Endodermal cell (in vitro differentiated cells): Measurements from ENCODE around the gene ZSWIM2. TPM values are rescaled to one million over a fixed set of nuclear protein-coding genes. Genes with fewer than 3 reads are reported as not detected.
"Not testable (repeated sequence)": the region's sequence is repeated elsewhere in the genome, so short reads cannot be mapped to it uniquely, and the experiment has no call there.

Experiments
- DNase-seq: peaks from one replicate; pipeline ENCODE4 v3.0.0-alpha.2; 2017
- H3K27ac ChIP-seq: 2 replicates; pipeline ENCODE4 v1.5.1; 2013; ENCODE audit warnings: mild to moderate bottlenecking, low read depth, low read length, moderate library complexity
- H3K27me3 ChIP-seq: 2 replicates; pipeline ENCODE4 v1.6.1; 2013; ENCODE audit warnings: mild to moderate bottlenecking, low read length, moderate library complexity; ENCODE audit not compliant: insufficient read depth, control insufficient read depth, poor library complexity, severe bottlenecking
- H3K36me3 ChIP-seq: 2 replicates; pipeline ENCODE4 v1.7.0; 2013; ENCODE audit warnings: mild to moderate bottlenecking, low read length, moderate library complexity; ENCODE audit not compliant: control insufficient read depth, insufficient read depth
- H3K4me1 ChIP-seq: one replicate; pipeline ENCODE4 v1.7.0; 2013; ENCODE audit warnings: low read length; ENCODE audit not compliant: control insufficient read depth, insufficient read depth
- H3K4me3 ChIP-seq: 2 replicates; pipeline ENCODE4 v1.5.1; 2013; ENCODE audit warnings: mild to moderate bottlenecking, low read length, moderate library complexity
- H3K9ac ChIP-seq: 2 replicates; pipeline ENCODE4 v1.6.1; 2013; ENCODE audit warnings: mild to moderate bottlenecking, low read length, moderate library complexity; ENCODE audit not compliant: poor library complexity, severe bottlenecking; ENCODE audit errors: extremely low read depth
- H3K9me3 ChIP-seq: 2 replicates; pipeline ENCODE4 v1.6.1; 2013; ENCODE audit warnings: mild to moderate bottlenecking, low read length, moderate library complexity; ENCODE audit not compliant: control insufficient read depth
- H3K27ac Mint-ChIP-seq: 2 replicates; pipeline ENCODE4 v1.8.0; 2020; ENCODE audit warnings: mixed read lengths
- H3K27me3 Mint-ChIP-seq: 2 replicates; pipeline ENCODE4 v1.8.0; 2021; ENCODE audit warnings: mild to moderate bottlenecking, mixed read lengths; ENCODE audit not compliant: insufficient read depth
- H3K36me3 Mint-ChIP-seq: 2 replicates; pipeline ENCODE4 v1.8.0; 2020; ENCODE audit warnings: low read depth, mixed read lengths
- H3K4me1 Mint-ChIP-seq: 2 replicates; pipeline ENCODE4 v1.8.0; 2020; ENCODE audit warnings: mixed read lengths
- H3K4me3 Mint-ChIP-seq: 2 replicates; pipeline ENCODE4 v1.8.0; 2020; ENCODE audit warnings: mild to moderate bottlenecking, moderate library complexity, mixed read lengths
- H3K9me3 Mint-ChIP-seq: 2 replicates; pipeline ENCODE4 v1.8.0; 2020; ENCODE audit warnings: mild to moderate bottlenecking, mixed read lengths
- WGBS, 2 experiments: methylation state at CpG; one replicate each; pipeline versions ENCODE4 v1.1.5 to v1.1.7; 2013; ENCODE audit warnings: missing lambda C conversion rate in 2 of 2, mixed read lengths in 1 of 2; ENCODE audit not compliant: insufficient coverage in 1 of 2, insufficient read length in 1 of 2; 5-methylcytosine and 5-hydroxymethylcytosine counted together
- total RNA-seq, 2 donors: library from RNA; stranded (reverse); fragmentation: NEBNext Ultra II Directional in 1 of 2; extraction: Animal tissue kit (Norgen Biotek cat#: 25700) in 1 of 2; gene quantifications; 2 replicates in 1 of 2; 3 replicates in 1 of 2; pipeline ENCODE4 v1.2.1, GENCODE V29; 2021
- TF ChIP-seq, protein P1 (sequence below): fragments of 200-600 bp; sonication (generic); conservative IDR thresholded peaks from 2 replicates; pipeline ENCODE4 v1.5.0; 2021; ENCODE audit warnings: antibody characterized with exemption, mild to moderate bottlenecking

The ZSWIM2 gene
- total RNA-seq, 2 donors from 2014 or later: not detected

DNA sequence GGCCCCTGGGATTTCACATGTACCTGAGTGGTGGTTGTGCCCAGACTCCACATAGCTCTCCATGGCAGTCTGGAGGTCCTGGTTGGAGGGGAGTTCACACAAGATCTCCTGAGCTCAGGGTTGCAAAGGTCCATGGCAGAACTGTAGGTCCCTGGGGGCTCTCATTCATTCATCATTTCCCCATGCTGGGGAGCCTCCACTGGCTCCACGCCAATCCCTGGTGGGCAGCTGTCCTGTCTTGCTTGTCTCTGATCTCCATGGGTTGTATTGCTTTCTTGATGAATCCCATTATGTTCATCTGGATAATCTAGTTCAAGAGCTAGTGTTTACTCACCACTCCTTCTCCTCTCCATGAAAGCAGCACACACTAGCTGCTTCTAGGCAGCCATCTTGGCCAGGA is 42.4 kb downstream of the ZSWIM2 start:
- H3K4me1 Mint-ChIP-seq: no peaks in the 10 kb centered on the region
- Histone ChIP-seq H3K36me3 (no peaks in the 10 kb centered on the region), H3K4me3 (no peak overlapping the region), H3K27me3 (no peaks in the 10 kb centered on the region), H3K27ac (no peak overlapping the region), H3K4me1 (no peaks in the 10 kb centered on the region), H3K9me3 (no peaks in the 10 kb centered on the region), H3K9ac (no peak overlapping the region)
- H3K36me3 Mint-ChIP-seq: no peaks in the 10 kb centered on the region
- no peak for DNase-seq
- 100% methylated on average over 1 of the region's 1 CpG for WGBS, 2 experiments
- TF ChIP-seq, protein P1, sequence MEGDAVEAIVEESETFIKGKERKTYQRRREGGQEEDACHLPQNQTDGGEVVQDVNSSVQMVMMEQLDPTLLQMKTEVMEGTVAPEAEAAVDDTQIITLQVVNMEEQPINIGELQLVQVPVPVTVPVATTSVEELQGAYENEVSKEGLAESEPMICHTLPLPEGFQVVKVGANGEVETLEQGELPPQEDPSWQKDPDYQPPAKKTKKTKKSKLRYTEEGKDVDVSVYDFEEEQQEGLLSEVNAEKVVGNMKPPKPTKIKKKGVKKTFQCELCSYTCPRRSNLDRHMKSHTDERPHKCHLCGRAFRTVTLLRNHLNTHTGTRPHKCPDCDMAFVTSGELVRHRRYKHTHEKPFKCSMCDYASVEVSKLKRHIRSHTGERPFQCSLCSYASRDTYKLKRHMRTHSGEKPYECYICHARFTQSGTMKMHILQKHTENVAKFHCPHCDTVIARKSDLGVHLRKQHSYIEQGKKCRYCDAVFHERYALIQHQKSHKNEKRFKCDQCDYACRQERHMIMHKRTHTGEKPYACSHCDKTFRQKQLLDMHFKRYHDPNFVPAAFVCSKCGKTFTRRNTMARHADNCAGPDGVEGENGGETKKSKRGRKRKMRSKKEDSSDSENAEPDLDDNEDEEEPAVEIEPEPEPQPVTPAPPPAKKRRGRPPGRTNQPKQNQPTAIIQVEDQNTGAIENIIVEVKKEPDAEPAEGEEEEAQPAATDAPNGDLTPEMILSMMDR: no peak
- H3K9me3 Mint-ChIP-seq: peaks cover 3% of the 10 kb centered on the region
- H3K27me3 Mint-ChIP-seq: peaks cover 2% of the 10 kb centered on the region
- no peak overlapping the region for H3K4me3 Mint-ChIP-seq
- H3K27ac Mint-ChIP-seq: no peak overlapping the region

DNA sequence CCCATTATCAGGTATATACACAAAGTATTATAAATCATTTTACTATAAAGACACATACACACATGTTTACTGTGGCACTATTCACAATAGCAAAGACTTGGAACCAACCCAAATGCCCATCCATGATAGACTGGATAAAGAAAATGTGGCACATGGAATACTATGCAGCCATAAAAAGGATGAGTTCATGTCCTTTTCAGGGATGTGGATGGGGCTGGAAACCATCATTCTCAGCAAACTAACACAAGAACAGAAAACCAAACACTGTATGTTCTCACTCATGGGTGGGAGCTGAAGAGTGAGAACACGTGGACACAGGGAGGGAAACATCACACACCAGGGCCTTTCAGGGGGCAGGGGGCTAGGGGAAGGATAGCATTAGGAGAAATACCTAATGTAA is 50.4 kb downstream of the ZSWIM2 start:
- H3K4me3 Mint-ChIP-seq, H3K4me1 ChIP-seq, H3K27me3 Mint-ChIP-seq, H3K9me3 Mint-ChIP-seq, H3K27ac Mint-ChIP-seq, H3K36me3 ChIP-seq, DNase-seq, H3K9me3 ChIP-seq, H3K27me3 ChIP-seq, H3K36me3 Mint-ChIP-seq, H3K9ac ChIP-seq, H3K4me1 Mint-ChIP-seq, H3K27ac ChIP-seq, H3K4me3 ChIP-seq: not testable (repeated sequence)
- WGBS, 2 experiments: 100% methylated on average over 1 of the region's 1 CpG; no CpG with 5 or more reads in 1 of the 2 experiments

DNA sequence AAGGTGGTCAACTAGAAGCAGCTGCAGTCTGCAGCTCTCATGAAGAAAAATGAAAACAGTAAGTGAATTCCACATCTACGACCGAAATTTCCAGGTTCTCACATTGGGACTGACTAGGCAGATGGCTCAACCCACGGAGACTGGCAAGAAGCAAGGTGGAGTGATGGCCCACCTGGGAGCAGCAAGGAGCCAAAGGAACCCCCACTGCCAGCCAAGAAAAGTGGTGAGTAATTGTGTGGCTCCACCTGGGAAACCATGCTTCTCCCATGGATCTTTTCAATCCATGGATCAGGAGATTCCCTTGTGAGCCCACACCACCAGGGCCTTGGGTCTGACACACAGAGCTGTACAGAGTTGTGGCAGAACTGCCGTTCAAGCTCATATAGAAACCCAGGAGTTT is 64.0 kb downstream of the ZSWIM2 start:
- peaks cover 17% of the 10 kb centered on the region for H3K9me3 Mint-ChIP-seq
- DNase-seq: no peak
- Histone ChIP-seq H3K9me3 (peaks cover 7% of the 10 kb centered on the region), H3K27me3 (no peaks in the 10 kb centered on the region), H3K4me3 (no peak overlapping the region), H3K9ac (no peak overlapping the region), H3K36me3 (no peaks in the 10 kb centered on the region), H3K4me1 (no peaks in the 10 kb centered on the region), H3K27ac (no peak overlapping the region)
- 89 to 95% methylated on average over 4 of the region's 4 CpGs for WGBS, 2 experiments
- no peaks in the 10 kb centered on the region for H3K36me3 Mint-ChIP-seq
- H3K27me3 Mint-ChIP-seq: peaks cover 2% of the 10 kb centered on the region
- H3K27ac Mint-ChIP-seq: no peak overlapping the region
- TF ChIP-seq, protein P1: no peak
- H3K4me1 Mint-ChIP-seq: peaks cover 5% of the 10 kb centered on the region
- no peak overlapping the region for H3K4me3 Mint-ChIP-seq

DNA sequence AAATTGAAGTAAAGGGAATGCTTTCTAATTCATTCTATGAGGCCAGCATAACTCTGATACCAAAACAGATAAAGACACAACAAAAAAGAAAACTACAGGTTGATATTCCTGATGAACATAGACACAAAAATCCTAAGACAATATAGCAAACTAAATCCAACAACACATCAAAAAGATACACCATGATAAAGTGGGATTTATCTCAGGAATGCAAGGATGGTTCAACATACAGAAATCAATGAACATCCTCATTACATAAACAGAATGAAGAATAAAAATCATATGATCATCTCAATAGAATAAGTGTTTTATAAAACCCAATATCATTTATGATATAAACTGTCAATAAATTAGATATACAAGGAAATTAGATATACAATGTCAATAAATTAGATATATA is 65.7 kb downstream of the ZSWIM2 start:
- Mint-ChIP-seq H3K9me3 (peaks cover 17% of the 10 kb centered on the region), H3K4me1 (peaks cover 5% of the 10 kb centered on the region), H3K4me3 (no peak overlapping the region), H3K27ac (no peak overlapping the region), H3K36me3 (no peaks in the 10 kb centered on the region), H3K27me3 (peaks cover 2% of the 10 kb centered on the region)
- Histone ChIP-seq H3K4me1 (no peaks in the 10 kb centered on the region), H3K27me3 (no peaks in the 10 kb centered on the region), H3K4me3 (no peak overlapping the region), H3K36me3 (no peaks in the 10 kb centered on the region), H3K27ac (no peak overlapping the region), H3K9me3 (peaks cover 7% of the 10 kb centered on the region), H3K9ac (no peak overlapping the region)
- TF ChIP-seq, protein P1: no peak
- DNase-seq: no peak
